Heart left ventricle (tissue), 13 donors: ENCODE measurements around the gene ARL15.

Experiments
- CTCF ChIP-seq, 12 donors: fragments of 200-600 bp; sonication (generic) in 4 of 12; IDR thresholded peaks; one replicate each; pipeline versions ENCODE4 v1.5.0 to v1.8.0; 2018 to 2022; ENCODE audit warnings: antibody characterized with exemption in 12 of 12, mild to moderate bottlenecking in 5 of 12
- POLR2A ChIP-seq, 2 donors: fragments of 450-650 bp; IDR thresholded peaks; one replicate each; pipeline ENCODE4 v1.6.1; 2017; ENCODE audit warnings: antibody characterized with exemption in 2 of 2, mild to moderate bottlenecking in 2 of 2, moderate library complexity in 2 of 2
- donor health status: ischemic (EF 13 %, LVEDD 7.1; RV severe dilation, severe dysfunction).
- donor health status: DM: no; HTN: yes; CAD: no.
- donor health status: DM: no; HTN: no; CAD: no.
- donor health status: ischemic (EF 25% LVEDD 6.9; RV normal size, moderate dysfunction).
- donor health status: ischemic (EF 25% LVEDD 5.7; RV mildly dilated, moderate dysfunction).
- donor health status: ischemic (EF 35%, LVEDD 5.7; RV mildly dilated, moderate dysfunction).
- donor health status: nonischemic (EF 11% LVEDD 7.7; RV severe dilation, severe dysfunction).
- donor health status: DM: yes; HTN: yes; CAD: no.
- donor health status: PGD.
- donor health status: ischemic (EF 29% LVEDD 5.4; RV normal size, mild dysfunction).
- donor health status: nonischemic (EF 23%, LVEDD 6.1; RV moderate dilation, normal function).

DNA sequence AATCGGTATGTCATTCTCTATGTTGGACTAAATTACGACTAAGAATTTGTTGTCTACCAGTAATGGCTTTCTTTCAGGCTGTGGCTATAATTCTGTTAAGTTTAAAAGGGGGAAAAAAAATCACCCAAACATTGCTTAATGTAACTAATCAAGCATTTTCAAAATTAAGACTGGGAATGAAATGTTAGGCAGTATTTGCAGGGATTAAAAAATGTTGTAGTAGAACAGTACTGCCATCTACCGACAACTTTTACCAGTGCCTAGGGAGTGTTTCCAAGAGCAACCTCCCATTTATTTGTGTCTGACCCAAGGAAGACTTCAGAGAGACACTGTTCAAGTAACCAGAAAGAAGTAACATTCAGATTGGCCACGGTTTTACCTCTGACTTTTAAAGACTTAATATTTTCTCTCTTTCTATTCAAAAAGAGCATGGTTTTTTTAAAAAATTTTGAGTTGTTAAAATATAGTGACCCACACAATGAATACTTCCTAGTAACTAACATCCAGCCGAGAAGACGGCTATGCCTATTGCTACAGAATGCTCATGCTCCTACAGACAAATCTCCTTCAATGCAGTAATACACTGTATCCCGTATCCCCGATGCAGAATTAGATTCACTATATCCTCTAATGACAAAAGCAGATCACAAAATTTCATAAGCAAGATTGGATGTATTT is 92.4 kb downstream of the ARL15 start:
- TF ChIP-seq CTCF (IDR thresholded peaks at IDR 0.05) = peak; percentile 75 to 91 (median 86)
- no peak for TF ChIP-seq POLR2A (IDR thresholded peaks at IDR 0.05)
